HUDEP-2 (cell line): Measurements from ENCODE around the gene NEK9.
A peak's percentile ranks its signal among the peaks of the same experiment; 100 is the strongest.
"Not testable (repeated sequence)": the region's sequence is repeated elsewhere in the genome, so short reads cannot be mapped to it uniquely, and the experiment has no call there.

Experiments used
- DNase-seq, 76 experiments: peaks; one replicate each; lab custom pipeline; 2025; ENCODE audit not compliant: unreplicated experiment in 76 of 76; lab: John Stamatoyannopoulos, UW

NEK9 gene

DNA sequence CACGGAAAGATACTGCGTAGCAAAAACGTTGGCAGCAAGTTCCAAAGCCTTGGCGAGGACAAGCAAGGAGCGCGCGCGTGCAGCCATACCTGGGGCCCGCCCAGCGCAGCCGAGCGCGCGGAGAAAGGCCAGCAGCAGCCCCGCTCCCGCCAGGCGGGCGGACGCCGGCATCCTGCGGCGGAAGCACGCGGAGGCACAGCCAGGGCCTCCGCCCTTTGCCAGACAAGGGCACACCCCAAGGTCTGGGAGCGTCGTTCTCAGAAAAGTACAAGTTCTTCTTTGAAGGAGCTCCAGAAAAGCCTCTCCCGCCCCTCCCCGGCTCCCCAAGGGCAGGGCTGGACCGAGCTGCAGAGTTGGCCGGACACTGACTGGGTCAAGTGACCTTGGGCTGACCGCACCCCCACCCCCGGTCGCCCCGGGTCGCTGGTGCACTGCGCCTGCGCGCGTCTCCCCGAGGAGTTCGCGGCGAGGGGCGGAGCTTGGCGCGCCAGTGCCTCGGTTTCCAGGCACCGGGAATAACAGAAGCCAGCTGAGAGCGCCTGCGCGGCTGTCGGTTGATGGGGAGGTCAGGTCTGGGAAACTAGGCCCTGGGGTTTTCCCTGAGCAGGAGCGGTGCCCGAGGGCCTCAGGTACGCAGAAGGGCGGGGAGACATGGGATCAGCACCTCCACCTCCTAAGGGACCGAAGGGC is 57.6 kb downstream of the NEK9 start, which contains the start of gene ZC2HC1C:
Gene ZC2HC1C, plus strand, starts transcription at position 521 of the 690 bp plus-strand sequence. CDS start 933 bp downstream, outside the sequence.
- peak in 75 of 76 experiments; percentile 45 to 92 (median 77) for DNase-seq

- DNase-seq: peak in 11 of 76 experiments; percentile 8 to 65 (median 36)
Measured at GRCh38 chr14:75068294-75069120, 58.3 kb downstream of the NEK9 start.

GRCh38 chr14:75067765-75068164 is 59.1 kb downstream of the NEK9 start:
- DNase-seq: not testable (repeated sequence)

GRCh38 chr14:75067212-75067611 is 59.6 kb downstream of the NEK9 start:
- no peak for DNase-seq

GRCh38 chr14:75066691-75067090 is 60.2 kb downstream of the NEK9 start:
- no peak for DNase-seq

DNA sequence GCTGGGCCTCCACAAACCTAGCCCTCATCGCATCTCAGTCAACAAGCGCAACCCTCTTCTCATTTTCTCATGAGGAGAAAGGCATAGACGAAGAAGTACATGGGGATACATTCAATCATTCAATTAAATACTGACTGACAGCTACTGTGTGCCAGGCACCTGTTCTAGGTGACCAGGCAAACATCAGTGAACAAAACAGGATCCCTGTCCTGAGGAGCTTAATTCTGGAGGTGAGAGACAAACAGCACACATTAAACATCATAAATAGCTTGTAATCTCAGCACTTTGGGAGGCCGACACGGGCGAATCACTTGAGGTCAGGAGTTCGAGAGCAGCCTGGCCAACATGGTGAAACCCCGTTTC is 62.7 kb downstream of the NEK9 start:
- no peak for DNase-seq

DNA sequence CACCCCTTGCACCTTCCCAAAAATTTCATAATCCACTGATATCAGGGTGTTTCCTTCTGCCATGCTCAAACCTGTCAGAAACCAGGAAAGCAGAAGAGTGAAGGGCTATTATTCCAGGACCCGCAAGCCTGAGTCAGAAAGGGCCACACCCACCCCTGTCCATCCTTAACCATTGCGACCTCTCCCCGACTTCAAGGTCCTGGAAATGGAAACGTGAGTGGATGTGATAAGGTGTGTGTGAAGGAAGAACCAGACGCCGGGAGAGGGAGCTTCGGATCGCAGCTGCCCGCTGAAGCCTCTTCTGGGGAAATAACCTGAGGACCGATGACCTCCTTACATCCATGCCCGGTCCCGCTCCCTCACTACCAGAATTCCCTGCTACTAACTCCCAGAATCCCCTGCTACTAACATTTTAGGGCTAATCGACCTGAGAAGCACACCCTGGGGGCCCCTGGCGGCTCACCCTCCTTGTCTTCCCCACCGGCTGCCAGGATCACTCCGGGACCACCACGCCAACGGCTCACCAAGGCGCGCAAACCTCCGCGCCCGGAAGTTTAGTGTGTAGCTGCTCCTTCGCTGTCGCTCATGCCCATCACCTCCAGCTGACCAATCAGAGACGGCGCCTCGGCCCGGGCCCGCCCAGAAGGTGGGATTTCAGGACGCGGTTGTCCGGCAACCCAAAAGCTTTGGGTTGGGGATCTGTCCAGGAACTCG is 63.2 kb downstream of the NEK9 start, which contains the start of gene ACYP1:
Gene ACYP1, minus strand, starts transcription at position 534 of the 714 bp plus-strand sequence. Its CDS starts 471 bp downstream, at position 63.
- DNase-seq: peak in 75 of 76 experiments; percentile 23 to 95 (median 87)

GRCh38 chr14:75063013-75063412 is 63.8 kb downstream of the NEK9 start:
- DNase-seq: no peak

DNA sequence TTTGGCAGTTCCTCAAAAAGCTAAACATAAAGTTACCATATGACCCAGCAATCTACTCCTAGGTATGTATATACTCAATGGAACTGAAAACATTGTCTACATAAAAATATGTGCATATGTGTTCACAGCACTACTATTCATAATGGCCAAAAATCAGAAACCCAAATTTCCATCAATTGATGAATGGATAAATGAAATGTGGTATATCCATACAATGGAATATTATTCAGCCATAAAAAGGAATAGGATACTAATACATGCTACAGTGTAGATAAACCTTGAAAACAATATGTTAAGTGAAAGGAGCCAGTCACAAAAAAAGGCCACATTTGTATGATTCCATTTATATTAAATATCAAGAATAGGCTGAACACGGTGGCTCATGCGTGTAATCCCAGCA is 66.4 kb downstream of the NEK9 start:
- no peak for DNase-seq

DNA sequence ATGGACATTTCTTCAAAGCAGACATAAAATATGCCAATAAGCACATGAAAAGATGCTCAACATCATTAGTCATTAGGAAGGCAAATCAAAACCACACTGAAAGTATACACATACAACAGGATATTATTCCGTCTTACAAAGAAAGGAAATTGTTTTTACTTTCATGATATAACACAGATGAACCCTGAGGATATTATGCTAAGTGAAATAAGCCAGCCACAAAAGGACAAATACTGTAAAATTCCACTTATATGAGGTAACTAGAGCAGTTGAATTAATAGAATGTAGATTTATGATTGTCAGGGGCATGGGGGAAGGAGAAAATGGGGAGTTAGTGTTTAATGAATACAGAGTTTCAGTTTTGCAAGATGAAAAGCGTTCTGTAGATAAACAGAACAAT is 67.2 kb downstream of the NEK9 start:
- no peak for DNase-seq

DNA sequence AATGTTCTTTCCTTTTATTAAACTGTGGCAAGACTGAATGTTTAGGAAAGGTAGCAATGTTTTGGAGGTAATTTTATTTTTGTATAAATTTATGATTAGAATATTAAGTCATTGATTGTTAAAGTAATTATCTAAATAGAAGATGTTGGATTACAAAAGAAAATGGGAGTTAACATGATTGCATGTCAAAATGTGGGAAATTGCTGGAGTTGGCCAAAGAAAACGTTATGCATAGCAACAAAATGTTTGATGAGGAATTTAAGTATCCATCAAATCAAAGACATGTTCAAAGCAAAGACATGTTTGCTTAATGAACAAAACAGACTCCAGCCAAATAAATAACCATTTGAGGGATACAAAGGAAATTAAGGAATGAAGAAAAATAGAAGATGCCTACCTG is 72.4 kb downstream of the NEK9 start:
- DNase-seq: no peak

DNA sequence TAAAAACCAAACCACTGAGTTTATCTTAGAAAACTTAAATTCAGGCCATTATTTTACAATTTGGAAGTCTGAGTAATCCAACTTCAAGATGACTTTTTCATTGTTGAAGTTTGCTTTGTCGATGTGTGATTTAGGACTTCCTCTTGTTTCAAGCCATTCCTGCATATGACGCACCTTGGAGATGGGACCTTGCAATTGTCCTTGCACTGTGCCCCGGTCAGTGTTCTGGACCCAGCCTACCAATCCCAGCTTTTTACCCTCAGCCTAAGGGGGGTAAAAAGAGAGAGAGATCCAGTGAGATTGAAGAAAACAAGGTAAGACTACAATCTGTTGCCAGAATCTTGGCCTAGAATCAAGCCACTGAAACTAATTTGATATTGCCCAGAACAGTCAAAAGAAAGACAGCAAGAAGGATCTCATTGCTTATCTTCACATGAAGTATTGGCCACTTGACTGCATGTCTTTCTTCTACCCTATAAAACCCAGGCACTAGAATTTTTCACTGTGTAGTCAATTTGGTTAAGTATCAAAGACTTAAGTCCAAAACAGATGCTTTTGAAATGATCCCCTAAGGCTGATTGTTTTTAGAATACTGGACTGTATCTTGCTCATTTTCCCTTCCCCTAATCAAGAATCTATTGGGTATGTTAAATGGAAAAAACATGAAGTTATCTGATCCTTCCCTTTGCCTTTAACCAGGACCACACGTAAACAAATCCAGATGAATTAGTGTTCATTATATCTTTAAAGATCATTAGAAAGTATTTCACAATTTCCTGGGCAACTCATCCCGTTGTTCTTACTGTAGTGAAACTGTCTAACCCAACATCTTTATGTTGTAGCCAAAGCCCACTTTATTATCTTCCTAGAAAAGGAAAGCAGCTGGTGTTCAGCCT is 73.2 kb downstream of the NEK9 start:
- DNase-seq: peak in 1 of 76 experiments; percentile 2

DNA sequence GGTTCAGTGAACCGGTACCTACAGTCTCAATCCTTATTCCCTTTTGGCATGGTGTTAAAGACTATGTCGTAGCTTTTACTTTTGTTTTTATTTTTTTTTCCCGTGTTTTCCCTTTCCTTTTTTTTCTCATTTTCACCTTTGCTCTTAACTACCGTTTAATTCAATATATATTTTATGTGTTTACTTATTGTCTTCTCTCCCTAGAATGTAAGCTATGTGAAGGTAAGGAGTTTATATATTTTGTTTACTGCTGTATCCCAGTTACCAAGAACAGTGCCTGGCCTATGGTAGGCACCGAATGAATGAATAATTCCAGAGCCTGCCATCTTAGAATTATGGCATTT is 75.3 kb downstream of the NEK9 start:
- no peak for DNase-seq

GRCh38 chr14:75050852-75051555 is 75.8 kb downstream of the NEK9 start, which contains the start of gene MLH3:
MLH3 (minus strand) TSS chr14:75051467; CDS start chr14:75049655, 1,812 bp downstream.
- peak in 74 of 76 experiments; percentile 5 to 79 (median 62) for DNase-seq

- no peak for DNase-seq
Measured at GRCh38 chr14:75049731-75050201, 77.1 kb downstream of the NEK9 start.

DNA sequence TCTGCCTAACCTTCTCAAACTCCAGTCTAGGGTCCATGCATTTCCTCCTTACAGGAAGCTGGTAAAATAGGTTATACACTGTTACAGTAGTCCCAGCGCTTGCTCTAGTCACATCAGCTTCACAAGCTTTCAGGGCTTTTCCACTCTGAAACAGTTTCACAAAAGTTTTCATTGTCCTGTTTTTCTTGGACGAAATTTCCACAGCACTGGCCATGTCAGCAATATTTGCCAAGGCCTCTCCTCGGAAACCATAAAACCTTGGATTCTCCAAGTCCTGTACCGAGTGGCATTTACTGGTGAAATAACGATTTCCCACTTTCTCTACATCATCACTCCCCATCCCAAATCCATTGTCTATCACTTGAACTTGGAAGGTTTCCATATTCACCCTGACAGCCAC is 77.7 kb downstream of the NEK9 start:
- no peak for DNase-seq

- DNase-seq: no peak
Measured at GRCh38 chr14:75048101-75048500, 78.7 kb downstream of the NEK9 start.

GRCh38 chr14:75047506-75047905 is 79.3 kb downstream of the NEK9 start:
- no peak for DNase-seq

- DNase-seq: no peak
Measured at GRCh38 chr14:75046899-75047298, 79.9 kb downstream of the NEK9 start.
